Psoas muscle (tissue), 8 donors: Measurements from ENCODE around the gene TRAT1. TPM values are rescaled to one million over a fixed set of nuclear protein-coding genes. Genes with fewer than 3 reads are reported as not detected.

Source experiments
- ATAC-seq, 4 donors: fragments of 200-7000 bp; cut with Tn5 transposase; one replicate each; pipeline ENCODE4 v1.9.1; 2020; ENCODE audit warnings: moderate library complexity in 3 of 4, mild to moderate bottlenecking in 2 of 4
- DNase-seq, 2 donors: peaks; one replicate each; pipeline ENCODE4 v3.0.0-alpha.2; 2020
- H3K27ac ChIP-seq: fragments of 200-600 bp; one replicate; pipeline ENCODE4 v1.8.0; 2022
- H3K27me3 ChIP-seq, 3 donors: fragments of 200-600 bp in 1 of 3; one replicate each; pipeline versions ENCODE4 v1.6.1 to v1.8.0; 2013 to 2022; ENCODE audit warnings: low read length in 2 of 3, mild to moderate bottlenecking in 2 of 3, moderate library complexity in 1 of 3; ENCODE audit not compliant: insufficient read depth in 3 of 3
- H3K36me3 ChIP-seq, 2 donors: fragments of 200-600 bp in 1 of 2; one replicate each; pipeline versions ENCODE4 v1.6.1 to v1.8.0; 2013 to 2022; ENCODE audit warnings: low read depth in 1 of 2, mild to moderate bottlenecking in 1 of 2, moderate library complexity in 1 of 2; ENCODE audit not compliant: insufficient read depth in 1 of 2
- H3K4me1 ChIP-seq: fragments of 200-600 bp; one replicate; pipeline ENCODE4 v1.8.0; 2022
- H3K4me3 ChIP-seq: fragments of 200-600 bp; one replicate; pipeline ENCODE4 v1.8.0; 2022; ENCODE audit warnings: mild to moderate bottlenecking
- H3K9me3 ChIP-seq: fragments of 200-600 bp; one replicate; pipeline ENCODE4 v1.8.0; 2022
- CTCF ChIP-seq: fragments of 200-600 bp; IDR thresholded peaks from one replicate; pipeline ENCODE4 v1.8.0; 2022; ENCODE audit warnings: antibody characterized with exemption
- WGBS, 3 donors: extraction: QIAGEN DNeasy Blood & Tissue Kit; methylation state at CpG; one replicate each; pipeline versions ENCODE4 v1.1.6 to v1.1.7; 2013; 5-methylcytosine and 5-hydroxymethylcytosine counted together
- intact Hi-C, 2 donors: fragments of 100-400 bp; cut with DNase I; formaldehyde crosslinking; loops; one replicate each; pipeline versions ENCODE4 v1.11.0 to v1.14.2; 2022
- polyA plus RNA-seq, 3 donors: library from polyadenylated mRNA; stranded (reverse); fragments of 200-250 nt; gene quantifications; one replicate each; pipeline ENCODE4 v1.2.3, GENCODE V29; 2013
- total RNA-seq, 4 donors: library from RNA; stranded (reverse); fragmentation: NEBNext Ultra II Directional in 2 of 4; extraction: Animal tissue kit (Norgen Biotek cat#: 25700) in 2 of 4; gene quantifications; one replicate each; pipeline versions ENCODE4 v1.2.1 to v1.2.4, GENCODE V29; 2021 to 2023
- donor health status: healthy with polysubstance abuse.
- donor health status: DM: no; HTN: no; CAD: no; lungs with moderate emphysema.
- donor health status: Bipolar disorder and iron deficiency.
- donor health status: healthy.
- donor health status: DM: yes; HTN: yes; CAD: no.
- donor health status: DM: no; HTN: no; CAD: no.
- donor health status: DM: no; HTN: no; CAD: no.
- donor health status: DM: yes; HTN: yes; CAD: no.

TRAT1 gene
- total and polyA plus RNA-seq, 7 donors = 0.03 to 0.15 (median 0.14) TPM; not detected in 4

- Histone ChIP-seq H3K4me3 (no peak overlapping the region), H3K9me3 (no peaks in the 10 kb centered on the region), H3K27ac (no peak overlapping the region), H3K36me3 (no peaks in the 10 kb centered on the region), H3K27me3 (no peaks in the 10 kb centered on the region), H3K4me1 (no peaks in the 10 kb centered on the region)
- no peak for ATAC-seq
- TF ChIP-seq CTCF = no peak
- no peak for DNase-seq
- intact Hi-C loops = no loop called here
- WGBS, 3 donors = 23 to 25% (median 24%) methylated on average over 3 of the region's 3 CpGs
Measured at GRCh38 chr3:108791473-108791872, 31.1 kb upstream of the TRAT1 start.

DNA sequence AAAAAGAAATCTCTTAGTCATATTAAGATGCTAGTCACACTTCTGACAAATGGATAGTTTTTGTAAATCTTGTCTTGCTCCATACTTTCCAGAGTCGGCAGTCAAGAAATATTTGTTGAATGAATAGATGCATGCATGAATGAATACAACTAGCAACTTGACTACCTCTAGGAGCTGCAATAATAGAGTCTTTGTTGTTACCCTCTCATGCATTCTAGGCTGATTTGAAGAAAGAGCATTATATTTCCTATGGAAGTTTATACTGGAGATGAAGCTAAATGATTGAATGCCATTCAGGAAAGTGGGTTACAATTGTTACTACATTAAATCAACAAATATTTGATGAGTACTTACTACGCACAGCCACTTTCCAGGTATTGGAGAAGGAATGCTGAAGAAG, 18.1 kb upstream of the TRAT1 start:
- Histone ChIP-seq H3K27me3 (no peaks in the 10 kb centered on the region), H3K9me3 (no peaks in the 10 kb centered on the region), H3K4me1 (no peaks in the 10 kb centered on the region), H3K36me3 (no peaks in the 10 kb centered on the region), H3K4me3 (no peak overlapping the region), H3K27ac (no peak overlapping the region)
- ATAC-seq (no peak), DNase-seq (no peak)
- WGBS, 3 donors = 82 to 88% (median 84%) methylated on average over 2 of the region's 2 CpGs
- intact Hi-C loops = no loop called here
- no peak for TF ChIP-seq CTCF

DNA sequence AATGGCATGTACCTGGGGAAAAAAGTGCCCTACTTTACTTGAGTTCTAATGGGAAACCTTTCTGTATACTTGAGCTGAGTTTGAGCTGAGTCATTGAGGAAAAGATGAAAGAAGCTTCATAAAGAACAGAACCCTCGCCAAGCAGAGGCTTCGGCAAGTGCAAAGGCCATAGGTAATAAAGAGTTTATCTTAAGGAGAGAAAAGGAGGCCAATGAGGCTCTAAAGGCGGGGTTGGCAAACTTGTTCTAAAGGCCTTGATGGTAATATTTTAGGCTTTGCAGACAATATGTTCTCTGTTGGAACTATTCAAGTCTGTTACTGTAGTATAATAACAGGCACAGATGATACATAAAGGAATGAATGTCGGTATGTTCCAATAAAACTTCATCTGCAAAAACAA, 17.6 kb upstream of the TRAT1 start:
- TF ChIP-seq CTCF = no peak
- H3K36me3 ChIP-seq = no peaks in the 10 kb centered on the region
- intact Hi-C loops = no loop called here
- DNase-seq (no peak), ATAC-seq (no peak)
- no peaks in the 10 kb centered on the region for H3K27me3 ChIP-seq
- H3K9me3 ChIP-seq = no peaks in the 10 kb centered on the region
- H3K27ac ChIP-seq = no peak overlapping the region
- 85 to 91% (median 89%) methylated on average over 4 of the region's 4 CpGs for WGBS, 3 donors
- no peaks in the 10 kb centered on the region for H3K4me1 ChIP-seq
- H3K4me3 ChIP-seq = no peak overlapping the region

DNA sequence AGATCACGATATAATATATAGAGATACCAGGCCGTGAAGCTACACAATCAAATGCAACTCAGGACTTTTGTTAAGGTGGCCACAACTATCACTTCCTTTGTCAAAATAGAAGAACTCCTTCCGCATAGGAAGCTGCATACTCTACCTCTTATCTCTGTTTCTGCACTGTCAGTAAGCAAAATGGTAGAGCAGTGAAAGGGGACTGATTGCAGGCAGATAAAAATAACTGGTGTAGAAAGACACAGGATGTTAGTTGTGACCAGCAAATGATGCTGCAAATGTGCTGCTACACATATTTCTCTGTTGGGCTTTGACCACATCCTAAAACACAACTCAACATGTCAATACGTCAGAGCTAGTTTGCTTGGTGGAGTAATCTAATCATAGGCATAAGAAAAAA, 16.3 kb upstream of the TRAT1 start:
- WGBS, 3 donors = 77 to 80% (median 77%) methylated on average over 4 of the region's 4 CpGs
- TF ChIP-seq CTCF = no peak
- H3K4me1 ChIP-seq = no peaks in the 10 kb centered on the region
- ATAC-seq = no peak
- H3K4me3 ChIP-seq = no peak overlapping the region
- no peaks in the 10 kb centered on the region for H3K9me3 ChIP-seq
- no peaks in the 10 kb centered on the region for H3K36me3 ChIP-seq
- no peak for DNase-seq
- H3K27ac ChIP-seq = no peak overlapping the region
- intact Hi-C loops = no loop called here
- no peaks in the 10 kb centered on the region for H3K27me3 ChIP-seq

GRCh38 chr3:108818404-108818803, 4.2 kb upstream of the TRAT1 start:
- no peak for TF ChIP-seq CTCF
- Histone ChIP-seq H3K27me3 (no peaks in the 10 kb centered on the region), H3K9me3 (no peaks in the 10 kb centered on the region), H3K27ac (no peak overlapping the region), H3K4me3 (no peak overlapping the region), H3K36me3 (no peaks in the 10 kb centered on the region), H3K4me1 (no peaks in the 10 kb centered on the region)
- no peak for DNase-seq
- intact Hi-C loops = no loop called here
- ATAC-seq = no peak
- 24 to 27% (median 24%) methylated on average over 2 of the region's 2 CpGs for WGBS, 3 donors
